Hepatocyte (in vitro differentiated cells): Measurements from ENCODE around the gene JKAMP. TPM values are rescaled to one million over a fixed set of nuclear protein-coding genes. Genes with fewer than 3 reads are reported as not detected.
"Not testable (repeated sequence)": the region's sequence is repeated elsewhere in the genome, so short reads cannot be mapped to it uniquely, and the experiment has no call there.

Experiments used
- DNase-seq: peaks from one replicate; pipeline ENCODE4 v3.0.0-alpha.2; 2016; ENCODE audit warnings: low spot score
- H2AFZ ChIP-seq: fragments of 200-600 bp; sonication (generic); 2 replicates; pipeline ENCODE4 v1.6.0; 2016; ENCODE audit warnings: antibody characterized with exemption, mild to moderate bottlenecking
- H3K27ac ChIP-seq: fragments of 200-600 bp; sonication (generic); 2 replicates; pipeline ENCODE4 v1.5.1; 2016; ENCODE audit warnings: mild to moderate bottlenecking
- H3K27me3 ChIP-seq: fragments of 200-600 bp; sonication (generic); 2 replicates; pipeline ENCODE4 v1.6.1; 2016
- H3K36me3 ChIP-seq: fragments of 200-600 bp; sonication (generic); replicated peaks from 2 replicates; pipeline ENCODE4 v1.5.1; 2016; ENCODE audit warnings: low read depth; ENCODE audit not compliant: insufficient read depth
- H3K4me1 ChIP-seq: fragments of 200-600 bp; sonication (generic); 2 replicates; pipeline ENCODE4 v1.5.1; 2016; ENCODE audit warnings: mild to moderate bottlenecking, moderate library complexity; ENCODE audit not compliant: insufficient read depth
- H3K4me2 ChIP-seq: fragments of 200-600 bp; sonication (generic); 2 replicates; pipeline ENCODE4 v1.6.0; 2016
- H3K4me3 ChIP-seq: fragments of 200-600 bp; sonication (generic); 2 replicates; pipeline ENCODE4 v1.5.1; 2016; ENCODE audit warnings: mild to moderate bottlenecking
- H3K79me2 ChIP-seq: fragments of 200-600 bp; sonication (generic); 2 replicates; pipeline ENCODE4 v1.6.0; 2017; ENCODE audit warnings: mild to moderate bottlenecking
- H3K9me2 ChIP-seq: fragments of 200-600 bp; sonication (generic); replicated peaks from 2 replicates; pipeline ENCODE4 v1.6.0; 2017; ENCODE audit warnings: mild to moderate bottlenecking; ENCODE audit not compliant: insufficient read depth
- H3K9me3 ChIP-seq: fragments of 200-600 bp; sonication (generic); 2 replicates; pipeline ENCODE4 v1.5.1; 2016; ENCODE audit warnings: low read depth, mild to moderate bottlenecking
- H4K20me1 ChIP-seq: fragments of 200-600 bp; sonication (generic); 2 replicates; pipeline ENCODE4 v1.6.0; 2016; ENCODE audit warnings: mild to moderate bottlenecking; ENCODE audit not compliant: insufficient read depth, poor library complexity, severe bottlenecking
- EZH2 ChIP-seq: fragments of 200-600 bp; sonication (generic); IDR thresholded peaks from 2 replicates; pipeline ENCODE4 v1.6.1; 2016; ENCODE audit warnings: antibody characterized with exemption, mild to moderate bottlenecking, borderline replicate concordance
- EZH2phosphoT487 ChIP-seq: fragments of 200-600 bp; sonication (generic); IDR thresholded peaks from one replicate; pipeline ENCODE4 v1.6.1; 2018; ENCODE audit warnings: antibody characterized with exemption, mild to moderate bottlenecking, low read depth, moderate library complexity; ENCODE audit not compliant: unreplicated experiment, severe bottlenecking
- WGBS: methylation state at CpG from one replicate; pipeline ENCODE4 v1.1.6; 2016; ENCODE audit warnings: low lambda C conversion rate; ENCODE audit errors: missing lambda C conversion rate; 5-methylcytosine and 5-hydroxymethylcytosine counted together
- polyA plus RNA-seq: library from polyadenylated mRNA; unstranded; fragments of >200 nt; fragmentation: Nextera tagmentation; extraction: Ambion mirVana; gene quantifications from 2 replicates; pipeline ENCODE4 v1.2.1, GENCODE V29; 2016
- total RNA-seq: library from RNA; depleted of rRNA; stranded (reverse); fragments of >200 nt; gene quantifications from 2 replicates; pipeline ENCODE4 v1.2.3, GENCODE V29; 2014
- TF ChIP-seq, protein P1 (sequence below): fragments of 200-600 bp; sonication (generic); IDR thresholded peaks from 2 replicates; pipeline ENCODE4 v1.5.1; 2016; ENCODE audit warnings: antibody characterized with exemption, mild to moderate bottlenecking; ENCODE audit not compliant: poor library complexity

Gene JKAMP
- total and polyA plus RNA-seq, 2 experiments from 2014 or later: 69.9 to 94.9 TPM

DNA sequence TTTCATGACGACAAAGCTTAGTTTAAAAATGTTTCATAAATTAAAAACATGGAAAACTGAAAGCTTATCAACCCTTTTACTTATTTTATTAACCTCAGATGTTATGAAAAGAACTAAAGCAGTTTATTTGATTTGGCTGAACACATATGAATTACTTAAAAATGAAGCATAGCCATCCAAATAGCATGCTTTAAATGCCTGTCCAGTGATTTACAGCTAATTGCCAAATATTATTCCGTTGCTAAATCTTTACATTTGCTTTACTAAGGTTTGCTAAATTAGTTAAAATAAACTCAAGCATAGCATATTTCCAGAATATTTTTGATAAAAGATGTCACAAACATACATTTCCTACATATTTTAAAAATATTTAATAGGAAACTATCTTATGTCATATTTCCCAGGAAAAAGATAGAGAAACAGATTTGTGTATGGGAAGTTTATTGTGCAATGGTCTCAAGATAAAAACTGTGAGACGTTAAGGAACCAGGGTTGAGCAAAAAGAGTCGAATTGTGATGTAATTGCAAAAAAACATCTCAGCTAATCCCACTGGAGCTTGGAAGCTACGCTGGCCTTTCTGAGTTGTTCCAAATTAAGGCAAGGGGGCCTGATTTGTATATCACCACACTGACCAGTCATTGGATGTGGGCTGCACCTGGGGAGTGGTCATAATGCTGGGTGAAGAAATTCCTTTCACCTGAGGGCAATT is 44.9 kb upstream of the JKAMP start:
- no peaks in the 10 kb centered on the region for H3K79me2 ChIP-seq
- peak overlapping the region; percentile 1 for H3K27ac ChIP-seq
- no peak overlapping the region for H2AFZ ChIP-seq
- no peaks in the 10 kb centered on the region for H3K9me2 ChIP-seq
- no peaks in the 10 kb centered on the region for H3K27me3 ChIP-seq
- no peak overlapping the region for H3K4me3 ChIP-seq
- WGBS: 58% methylated on average over 5 of the region's 5 CpGs
- peak overlapping the region; percentile 25 for H3K4me2 ChIP-seq
- H3K36me3 ChIP-seq: no peaks in the 10 kb centered on the region
- no peaks in the 10 kb centered on the region for H3K9me3 ChIP-seq
- H4K20me1 ChIP-seq: no peaks in the 10 kb centered on the region
- TF ChIP-seq EZH2 (no peak), EZH2phosphoT487 (no peak)
- no peaks in the 10 kb centered on the region for H3K4me1 ChIP-seq
- DNase-seq: no peak

DNA sequence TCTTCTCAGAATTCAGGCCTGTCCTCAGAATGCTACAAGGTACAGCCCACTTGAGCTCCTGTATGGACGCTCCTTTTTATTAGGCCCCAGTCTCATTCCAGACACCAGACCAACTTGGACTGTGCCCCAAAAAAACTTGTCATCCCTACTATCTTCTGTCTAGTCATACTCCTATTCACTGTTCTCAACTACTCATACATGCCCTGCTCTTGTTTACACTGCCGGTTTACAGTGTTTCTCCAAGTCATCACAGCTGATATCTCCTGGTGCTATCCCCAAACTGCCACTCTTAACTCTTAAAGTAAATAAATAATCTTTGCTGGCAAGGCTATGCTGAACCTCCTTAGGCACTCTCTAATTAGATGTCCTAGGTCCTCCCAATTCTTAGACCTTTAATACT is 35.6 kb upstream of the JKAMP start:
- H3K4me2 ChIP-seq, H4K20me1 ChIP-seq, H3K4me1 ChIP-seq, DNase-seq, H3K79me2 ChIP-seq, H3K36me3 ChIP-seq, H3K27ac ChIP-seq, H3K9me3 ChIP-seq, H2AFZ ChIP-seq, H3K9me2 ChIP-seq, H3K27me3 ChIP-seq, H3K4me3 ChIP-seq: not testable (repeated sequence)
- WGBS: 40% methylated on average over 2 of the region's 2 CpGs

DNA sequence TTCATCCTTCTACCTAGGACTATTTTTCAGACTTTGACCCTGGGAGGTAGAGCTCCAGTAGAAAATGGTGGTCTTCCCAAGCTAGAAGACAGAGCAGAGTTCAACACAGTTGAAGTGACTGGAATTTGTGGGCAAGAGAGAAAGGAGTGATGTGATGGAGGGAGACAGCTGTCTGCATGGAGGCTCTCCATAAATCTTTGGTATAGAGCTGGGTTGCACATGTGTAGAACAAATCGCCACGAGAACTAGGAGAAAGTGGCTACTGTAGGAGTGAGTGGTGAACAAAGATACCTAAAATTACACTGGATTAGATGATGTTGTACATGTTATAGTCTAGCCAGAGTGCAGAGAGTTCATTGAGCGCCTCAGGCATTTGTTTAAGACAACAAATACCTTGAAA is 33.6 kb upstream of the JKAMP start:
- no peaks in the 10 kb centered on the region for H3K27me3 ChIP-seq
- no peak for DNase-seq
- H4K20me1 ChIP-seq: no peaks in the 10 kb centered on the region
- TF ChIP-seq EZH2phosphoT487 (no peak), EZH2 (no peak)
- TF ChIP-seq, protein P1, sequence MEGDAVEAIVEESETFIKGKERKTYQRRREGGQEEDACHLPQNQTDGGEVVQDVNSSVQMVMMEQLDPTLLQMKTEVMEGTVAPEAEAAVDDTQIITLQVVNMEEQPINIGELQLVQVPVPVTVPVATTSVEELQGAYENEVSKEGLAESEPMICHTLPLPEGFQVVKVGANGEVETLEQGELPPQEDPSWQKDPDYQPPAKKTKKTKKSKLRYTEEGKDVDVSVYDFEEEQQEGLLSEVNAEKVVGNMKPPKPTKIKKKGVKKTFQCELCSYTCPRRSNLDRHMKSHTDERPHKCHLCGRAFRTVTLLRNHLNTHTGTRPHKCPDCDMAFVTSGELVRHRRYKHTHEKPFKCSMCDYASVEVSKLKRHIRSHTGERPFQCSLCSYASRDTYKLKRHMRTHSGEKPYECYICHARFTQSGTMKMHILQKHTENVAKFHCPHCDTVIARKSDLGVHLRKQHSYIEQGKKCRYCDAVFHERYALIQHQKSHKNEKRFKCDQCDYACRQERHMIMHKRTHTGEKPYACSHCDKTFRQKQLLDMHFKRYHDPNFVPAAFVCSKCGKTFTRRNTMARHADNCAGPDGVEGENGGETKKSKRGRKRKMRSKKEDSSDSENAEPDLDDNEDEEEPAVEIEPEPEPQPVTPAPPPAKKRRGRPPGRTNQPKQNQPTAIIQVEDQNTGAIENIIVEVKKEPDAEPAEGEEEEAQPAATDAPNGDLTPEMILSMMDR: no peak
- no peak overlapping the region for H3K4me2 ChIP-seq
- no peak overlapping the region for H2AFZ ChIP-seq
- no peak overlapping the region for H3K27ac ChIP-seq
- no peaks in the 10 kb centered on the region for H3K36me3 ChIP-seq
- H3K79me2 ChIP-seq: no peaks in the 10 kb centered on the region
- no peak overlapping the region for H3K4me3 ChIP-seq
- H3K9me2 ChIP-seq: no peaks in the 10 kb centered on the region
- no peaks in the 10 kb centered on the region for H3K9me3 ChIP-seq
- H3K4me1 ChIP-seq: no peaks in the 10 kb centered on the region
- 94% methylated on average over 3 of the region's 3 CpGs for WGBS

DNA sequence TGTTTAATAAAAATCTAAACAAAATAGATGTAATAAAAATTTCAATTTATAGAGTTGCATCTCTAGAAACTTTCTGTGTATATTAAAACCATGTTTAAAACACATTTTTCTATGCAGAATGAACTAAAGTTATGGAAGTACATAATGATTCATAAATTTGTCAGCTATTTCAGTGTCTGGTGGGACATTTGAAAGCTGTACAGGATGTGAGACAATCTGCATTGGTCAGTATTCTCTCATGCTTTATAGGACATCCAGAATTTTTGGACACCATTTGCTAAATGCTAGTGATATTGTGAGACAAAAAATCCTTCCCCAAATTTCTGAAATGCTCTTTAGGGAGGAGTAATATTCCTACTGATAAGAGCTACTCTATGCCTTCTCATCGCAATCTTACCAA is 32.5 kb upstream of the JKAMP start:
- 97% methylated on average over 1 of the region's 1 CpG for WGBS
- no peaks in the 10 kb centered on the region for H3K9me2 ChIP-seq

More for the DNA sequence above, 32.5 kb upstream of the JKAMP start:
- no peak overlapping the region for H3K4me2 ChIP-seq
- no peaks in the 10 kb centered on the region for H3K4me1 ChIP-seq
- no peak overlapping the region for H3K27ac ChIP-seq
- no peak for DNase-seq
- no peaks in the 10 kb centered on the region for H3K36me3 ChIP-seq
- H3K79me2 ChIP-seq: no peaks in the 10 kb centered on the region
- no peak overlapping the region for H2AFZ ChIP-seq
- no peaks in the 10 kb centered on the region for H4K20me1 ChIP-seq
- no peaks in the 10 kb centered on the region for H3K9me3 ChIP-seq
- H3K4me3 ChIP-seq: no peak overlapping the region
- no peaks in the 10 kb centered on the region for H3K27me3 ChIP-seq
- TF ChIP-seq, protein P1: no peak
- TF ChIP-seq EZH2phosphoT487: no peak
